GM12878 (cell line): Measurements from ENCODE around the gene SLF1. TPM values are rescaled to one million over a fixed set of nuclear protein-coding genes. Genes with fewer than 3 reads are reported as not detected.

Experiments
- ATAC-seq: fragments of 200-7000 bp; cut with Tn5 transposase; 3 replicates; pipeline ENCODE4 v1.9.1; 2020; ENCODE audit warnings: mild to moderate bottlenecking, moderate library complexity
- BruUV-seq: library from RNA; stranded (reverse); fragments of 400-500 nt; replicated peaks from 2 replicates; lab custom pipeline; 2021; lab: Mats Ljungman, UMichigan
- CTCF ChIA-PET: fragments of 300-600 bp; sonication (Branson Sonifier 250); formaldehyde crosslinking; extraction: SDS; loops from one replicate; lab custom pipeline; 2021; ENCODE audit warnings: inconsistent platforms; lab: Yijun Ruan, JAX
- POLR2A ChIA-PET: fragments of 350-600 bp; formaldehyde crosslinking; extraction: SDS; loops from one replicate; lab custom pipeline; 2021; ENCODE audit warnings: inconsistent platforms; lab: Charles Lee
- RAD21 ChIA-PET: fragments of 300-600 bp; sonication (Branson Sonifier 250); formaldehyde crosslinking; loops from one replicate; lab custom pipeline; 2023; ENCODE audit warnings: antibody characterized with exemption; ENCODE audit not compliant: unreplicated experiment; lab: Charles Lee
- SMC1A ChIA-PET: fragments of 300-600 bp; sonication (Branson Sonifier 250); formaldehyde crosslinking; loops from one replicate; lab custom pipeline; 2023; ENCODE audit not compliant: unreplicated experiment, uncharacterized antibody; lab: Charles Lee
- DNase-seq: peaks from one replicate; pipeline ENCODE4 v3.0.0-alpha.2; 2011; ENCODE audit warnings: low read depth, low spot score
- FAIRE-seq: peaks from 3 replicates; lab custom pipeline; 2011; peaks lifted over from hg19 to GRCh38; lab: Jason Lieb, UNC
- H2AFZ ChIP-seq: 2 replicates; pipeline ENCODE4 v1.6.0; 2011; ENCODE audit warnings: low read depth, low read length, control low read depth; ENCODE audit not compliant: control insufficient read depth
- H3K27ac ChIP-seq: 2 replicates; pipeline ENCODE4 v1.5.1; 2011; ENCODE audit warnings: control low read depth; ENCODE audit not compliant: control insufficient read depth, insufficient read depth
- H3K27me3 ChIP-seq, 2 experiments: replicated peaks in 1 of 2; 2 replicates each; pipeline versions ENCODE4 v1.6.0 to v1.6.1; 2011; ENCODE audit warnings: low read length in 1 of 2; ENCODE audit not compliant: control insufficient read depth in 2 of 2, insufficient read depth in 2 of 2
- H3K36me3 ChIP-seq, 2 experiments: 2 replicates each; pipeline ENCODE4 v1.5.1; 2011; ENCODE audit warnings: low read length in 1 of 2; ENCODE audit not compliant: control insufficient read depth in 2 of 2, insufficient read depth in 2 of 2
- H3K4me1 ChIP-seq: 2 replicates; pipeline ENCODE4 v1.6.1; 2011; ENCODE audit warnings: mild to moderate bottlenecking, low read length, moderate library complexity, mixed read lengths; ENCODE audit not compliant: control insufficient read depth, insufficient read depth
- H3K4me2 ChIP-seq: 2 replicates; pipeline ENCODE4 v1.6.0; 2011; ENCODE audit warnings: control low read depth; ENCODE audit not compliant: control insufficient read depth, insufficient read depth
- H3K4me3 ChIP-seq: fragments of 200-600 bp; sonication (generic); 2 replicates; pipeline ENCODE4 v1.5.1; 2016
- H3K79me2 ChIP-seq: 2 replicates; pipeline ENCODE4 v1.6.0; 2011; ENCODE audit warnings: low read length; ENCODE audit not compliant: control insufficient read depth, insufficient read depth
- H3K9ac ChIP-seq: 2 replicates; pipeline ENCODE4 v1.8.0; 2011; ENCODE audit warnings: low read length, control low read depth, mixed read lengths; ENCODE audit not compliant: control insufficient read depth, insufficient read depth
- H3K9me3 ChIP-seq: replicated peaks from 3 replicates; pipeline ENCODE4 v1.5.1; 2011; ENCODE audit warnings: mild to moderate bottlenecking, low read length; ENCODE audit not compliant: control insufficient read depth, insufficient read depth
- H4K20me1 ChIP-seq: 2 replicates; pipeline ENCODE4 v1.6.0; 2011; ENCODE audit not compliant: control insufficient read depth, insufficient read depth
- CEBPB ChIP-seq, 2 experiments: fragments of 150-350 bp in 1 of 2; IDR thresholded peaks; 2 replicates each; pipeline ENCODE4 v1.6.1; 2012 to 2014; ENCODE audit warnings: low read depth in 2 of 2, low read length in 2 of 2, borderline replicate concordance in 1 of 2, inconsistent platforms in 1 of 2
- CTCF ChIP-seq, 3 experiments: IDR thresholded peaks in 2 of 3; conservative IDR thresholded peaks in 1 of 3; 2 replicates each; pipeline ENCODE4 v1.5.1; 2011; ENCODE audit warnings: low read depth in 3 of 3, low read length in 3 of 3, mild to moderate bottlenecking in 3 of 3, control low read depth in 2 of 3, moderate library complexity in 2 of 3, inconsistent platforms in 1 of 3, mixed read lengths in 1 of 3; ENCODE audit not compliant: control insufficient read depth in 2 of 3, insufficient read depth in 1 of 3; ENCODE audit errors: extremely low read depth in 1 of 3
- IKZF2 ChIP-seq, 2 experiments: fragments of 450-650 bp; IDR thresholded peaks; 2 replicates each; pipeline ENCODE4 v1.6.1; 2017; ENCODE audit warnings: mild to moderate bottlenecking in 2 of 2, moderate library complexity in 2 of 2
- RCOR1 ChIP-seq: conservative IDR thresholded peaks from 2 replicates; pipeline ENCODE4 v1.6.1; 2012; ENCODE audit warnings: low read depth, low read length, improper control_type of control experiment
- SKIL ChIP-seq: fragments of 450-650 bp; IDR thresholded peaks from 2 replicates; pipeline ENCODE4 v1.6.1; 2017; ENCODE audit warnings: mild to moderate bottlenecking, low read depth, inconsistent platforms; ENCODE audit not compliant: poor library complexity, severe bottlenecking
- TBL1XR1 ChIP-seq: IDR thresholded peaks from 2 replicates; pipeline ENCODE4 v1.6.1; 2012; ENCODE audit warnings: low read depth, low read length, improper control_type of control experiment
- ZNF207 ChIP-seq: fragments of 450-650 bp; IDR thresholded peaks from 2 replicates; pipeline ENCODE4 v1.6.1; 2014; ENCODE audit warnings: antibody characterized with exemption, mild to moderate bottlenecking, borderline replicate concordance
- WGBS: methylation state at CpG from one replicate; pipeline ENCODE4 v1.1.6; 2016; ENCODE audit warnings: low lambda C conversion rate; ENCODE audit not compliant: insufficient replicate concordance, insufficient coverage; ENCODE audit errors: missing lambda C conversion rate; 5-methylcytosine and 5-hydroxymethylcytosine counted together
- in situ Hi-C: fragments of 300-500 bp; cut with MboI; formaldehyde crosslinking; loops from 9 replicates; pipeline ENCODE4 v1.14.3; 2018; ENCODE audit warnings: mixed read lengths
- intact Hi-C: fragments of 100-400 bp; cut with micrococcal nuclease; formaldehyde crosslinking; loops from one replicate; pipeline ENCODE4 v1.14.2; 2022; ENCODE audit not compliant: unreplicated experiment
- polyA plus RNA-seq, 11 experiments: library from polyadenylated mRNA; depleted of rRNA in 4 of 11; unstranded in 6 of 11; stranded (reverse) in 5 of 11; fragments of >200 nt; fragmentation: Nextera tagmentation in 4 of 11; fragmentation: Illumina TruSeq in 1 of 11; extraction: Ambion mirVana in 4 of 11; extraction: Trizol in 1 of 11; gene quantifications; 1 replicate in 1 of 11; 2 replicates in 10 of 11; pipeline versions ENCODE4 v1.2.1 to v1.2.3, GENCODE V29; 2011 to 2016; ENCODE audit warnings: inconsistent platforms in 2 of 11, missing spikeins in 2 of 11, low read depth in 1 of 11
- total RNA-seq, 4 experiments: library from RNA; depleted of rRNA in 3 of 4; stranded (reverse); fragments of >200 nt in 3 of 4; fragmentation: Illumina TruSeq in 1 of 4; extraction: Trizol in 1 of 4; gene quantifications; 2 replicates each; pipeline versions ENCODE4 v1.2.1 to v1.2.3, GENCODE V29; 2013 to 2021

The SLF1 gene
- total and polyA plus RNA-seq, 10 of the 15 experiments (the other 5 are each of a cell fraction or from before 2014, with no cell fraction given) = 8.1 to 27.0 (median 13.4) TPM

- FAIRE-seq (no peak), DNase-seq (no peak), ATAC-seq (no peak)
- no peak overlapping the region for H3K9ac ChIP-seq
- ChIA-PET RAD21 (interaction anchor here (1.9 to 2.4 kb wide), 2 partner anchors 99 to 114 kb away, joined by 7 to 8 read pairs; no protein-coding TSS in a partner anchor), CTCF (interaction anchor here (0.6 to 1.5 kb wide), 5 partner anchors 9 to 285 kb away, joined by 3 to 5 read pairs (median 4); no protein-coding TSS in a partner anchor), SMC1A (interaction anchor here (0.6 to 2.3 kb wide), 11 partner anchors 8 to 114 kb away, joined by 3 to 9 read pairs (median 4); no protein-coding TSS in a partner anchor), POLR2A (no interaction called here)
- no peaks in the 10 kb centered on the region for H3K27me3 ChIP-seq
- H3K4me1 ChIP-seq = peaks cover 4% of the 10 kb centered on the region
- TF ChIP-seq TBL1XR1 (no peak), RCOR1 (no peak), SKIL (no peak), CEBPB (IDR thresholded peaks at IDR 0.05; ENCODE audit: borderline replicate concordance in 1 of 2, low read depth in 2 of 2, low read length in 2 of 2) (no peak), ZNF207 (no peak), IKZF2 (IDR thresholded peaks at IDR 0.05) (no peak), CTCF (IDR thresholded peaks at IDR 0.05 in 2 of 3, conservative IDR thresholded peaks at IDR 0.05 in 1 of 3; ENCODE audit: control insufficient read depth in 2 of 3, extremely low read depth in 1 of 3, insufficient read depth in 1 of 3, low read depth in 3 of 3, low read length in 3 of 3) (no peak)
- no peak overlapping the region for H3K4me3 ChIP-seq
- H3K27ac ChIP-seq = no peak overlapping the region
- intact Hi-C loops = no loop called here
- in situ Hi-C loops = no loop called here
- no peaks in the 10 kb centered on the region for H3K36me3 ChIP-seq
- no TSS peak for BruUV-seq
- no peaks in the 10 kb centered on the region; the same call in 1 of the 3 replicates for H3K9me3 ChIP-seq
- 0 out of 2 replicates have a peak overlapping the region, but pooled peaks have one; percentile 8 for H2AFZ ChIP-seq
- H4K20me1 ChIP-seq = no peaks in the 10 kb centered on the region
- peak overlapping the region; percentile 35; the same call in 1 of the 2 replicates for H3K4me2 ChIP-seq
- WGBS = 67% methylated on average over 2 of the region's 2 CpGs
- H3K79me2 ChIP-seq = peaks cover 34% of the 10 kb centered on the region
Measured at GRCh38 chr5:94623877-94624276, 5.4 kb downstream of the SLF1 start.
